Measurements from ENCODE around the gene RAB5A.

DNA sequence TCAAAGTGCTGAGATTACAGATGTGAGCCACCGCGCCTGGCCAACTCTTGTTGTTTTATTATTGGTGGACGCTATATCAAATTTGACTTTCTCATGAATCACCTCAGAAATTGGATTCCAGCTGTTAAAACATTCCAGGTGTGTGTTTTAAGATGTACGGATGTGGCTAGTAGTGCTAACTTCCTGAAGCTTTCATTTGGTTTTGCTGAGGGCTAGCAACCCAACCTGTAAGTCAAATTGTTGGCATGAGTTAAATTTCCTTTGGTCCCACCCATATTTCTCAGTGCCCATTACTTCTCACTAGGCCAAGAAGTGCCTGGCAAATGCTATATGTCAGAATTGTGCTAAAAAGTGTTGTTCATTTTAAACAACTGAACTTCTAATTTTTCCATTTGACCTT, 80.2 kb downstream of the RAB5A start:
- TF ChIP-seq, protein P1, sequence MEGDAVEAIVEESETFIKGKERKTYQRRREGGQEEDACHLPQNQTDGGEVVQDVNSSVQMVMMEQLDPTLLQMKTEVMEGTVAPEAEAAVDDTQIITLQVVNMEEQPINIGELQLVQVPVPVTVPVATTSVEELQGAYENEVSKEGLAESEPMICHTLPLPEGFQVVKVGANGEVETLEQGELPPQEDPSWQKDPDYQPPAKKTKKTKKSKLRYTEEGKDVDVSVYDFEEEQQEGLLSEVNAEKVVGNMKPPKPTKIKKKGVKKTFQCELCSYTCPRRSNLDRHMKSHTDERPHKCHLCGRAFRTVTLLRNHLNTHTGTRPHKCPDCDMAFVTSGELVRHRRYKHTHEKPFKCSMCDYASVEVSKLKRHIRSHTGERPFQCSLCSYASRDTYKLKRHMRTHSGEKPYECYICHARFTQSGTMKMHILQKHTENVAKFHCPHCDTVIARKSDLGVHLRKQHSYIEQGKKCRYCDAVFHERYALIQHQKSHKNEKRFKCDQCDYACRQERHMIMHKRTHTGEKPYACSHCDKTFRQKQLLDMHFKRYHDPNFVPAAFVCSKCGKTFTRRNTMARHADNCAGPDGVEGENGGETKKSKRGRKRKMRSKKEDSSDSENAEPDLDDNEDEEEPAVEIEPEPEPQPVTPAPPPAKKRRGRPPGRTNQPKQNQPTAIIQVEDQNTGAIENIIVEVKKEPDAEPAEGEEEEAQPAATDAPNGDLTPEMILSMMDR (IDR thresholded peaks at IDR 0.05; ENCODE audit: extremely low read depth in 1 of 2, insufficient read depth in 1 of 2, low read depth in 1 of 2, low read length in 2 of 2) = no peak
- TF ChIP-seq EZH2 (IDR thresholded peaks at IDR 0.05; ENCODE audit: borderline replicate concordance, low read depth, low read length, severe bottlenecking) = no peak
- no peak for TF ChIP-seq POLR2AphosphoS5 (IDR thresholded peaks at IDR 0.05; ENCODE audit: insufficient read depth, low read depth, low read length)
- TF ChIP-seq JUN (IDR thresholded peaks at IDR 0.05; ENCODE audit: borderline replicate concordance, insufficient read depth, insufficient read length, low read depth) = no peak
- TF ChIP-seq GATA2 (IDR thresholded peaks at IDR 0.05; ENCODE audit: insufficient read depth, insufficient read length, low read depth, low read length) = no peak
- TF ChIP-seq, protein P2, sequence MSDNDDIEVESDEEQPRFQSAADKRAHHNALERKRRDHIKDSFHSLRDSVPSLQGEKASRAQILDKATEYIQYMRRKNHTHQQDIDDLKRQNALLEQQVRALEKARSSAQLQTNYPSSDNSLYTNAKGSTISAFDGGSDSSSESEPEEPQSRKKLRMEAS (IDR thresholded peaks at IDR 0.05; ENCODE audit: insufficient read depth, insufficient read length) = no peak

Measured in endothelial cell of umbilical vein (primary cell).